Measurements from ENCODE around the gene NIPSNAP3A. TPM values are rescaled to one million over a fixed set of nuclear protein-coding genes. Genes with fewer than 3 reads are reported as not detected.
"Not testable (repeated sequence)": the region's sequence is repeated elsewhere in the genome, so short reads cannot be mapped to it uniquely, and the experiment has no call there.

NIPSNAP3A gene
- 29.9 TPM for total RNA-seq

DNA sequence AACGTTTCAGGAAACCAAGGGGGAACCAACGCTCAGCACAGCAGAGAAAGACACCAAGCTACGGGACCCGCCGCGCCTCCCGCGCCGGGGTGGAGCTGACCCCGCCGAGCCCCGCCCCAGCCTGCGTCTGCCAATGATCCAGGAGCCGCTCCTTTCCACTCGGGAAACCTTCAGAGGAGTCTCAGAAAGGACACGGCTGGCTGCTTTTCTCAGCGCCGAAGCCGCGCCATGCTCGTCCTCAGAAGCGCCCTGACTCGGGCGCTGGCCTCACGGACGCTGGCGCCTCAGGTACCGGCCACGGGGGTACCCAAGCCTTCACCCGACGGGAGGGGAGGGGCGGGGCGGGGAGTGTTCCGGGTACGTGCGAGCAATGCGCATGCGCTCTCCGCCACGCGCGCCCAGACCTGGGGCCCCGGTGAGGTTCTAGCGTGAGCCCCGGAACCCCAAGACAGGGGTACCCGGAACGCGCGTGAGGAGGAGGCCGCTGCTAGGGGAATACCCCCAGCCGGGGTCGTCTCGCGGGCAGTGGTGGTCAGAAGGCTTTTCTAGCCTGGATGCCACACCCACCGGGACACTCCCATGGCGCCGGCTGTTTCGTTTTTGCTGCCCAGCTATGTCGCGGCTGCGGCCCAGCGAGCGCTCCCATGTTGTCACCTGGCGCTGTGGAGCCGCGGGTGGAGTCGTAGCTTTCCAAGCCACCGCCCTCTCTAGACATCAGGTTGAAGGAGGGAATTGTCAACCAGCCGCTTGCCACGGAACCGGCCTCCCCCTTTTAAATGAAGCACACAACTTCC, at the start of gene NIPSNAP3A:
Gene NIPSNAP3A (plus strand): TSS at position 119 of the 794 bp plus-strand sequence. CDS start 110 bp downstream, at position 229.
- peak; percentile 91 for DNase-seq (ENCODE audit: low spot score)

- no peak for DNase-seq (ENCODE audit: low spot score)
Measured at GRCh38 chr9:104700306-104700705, 47.2 kb upstream of the NIPSNAP3A start.

DNA sequence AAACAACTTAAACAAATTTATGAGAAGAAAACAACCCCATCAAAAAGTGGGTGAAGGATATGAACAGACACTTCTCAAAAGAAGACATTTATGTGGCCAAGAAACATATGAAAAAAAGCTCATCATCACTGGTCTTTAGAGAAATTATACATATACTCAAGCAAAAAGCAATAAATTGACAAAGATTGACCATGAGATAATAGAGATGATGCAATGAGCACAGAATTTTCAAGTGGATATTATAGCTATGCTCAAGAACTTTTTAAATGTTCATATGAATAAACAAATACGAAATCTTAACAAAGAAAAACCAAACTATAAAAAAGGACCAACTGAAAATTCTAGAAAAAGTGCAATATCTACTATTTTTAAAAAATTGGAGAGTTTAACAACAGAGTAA, 38.7 kb upstream of the NIPSNAP3A start:
- DNase-seq (ENCODE audit: low spot score) = not testable (repeated sequence)

DNA sequence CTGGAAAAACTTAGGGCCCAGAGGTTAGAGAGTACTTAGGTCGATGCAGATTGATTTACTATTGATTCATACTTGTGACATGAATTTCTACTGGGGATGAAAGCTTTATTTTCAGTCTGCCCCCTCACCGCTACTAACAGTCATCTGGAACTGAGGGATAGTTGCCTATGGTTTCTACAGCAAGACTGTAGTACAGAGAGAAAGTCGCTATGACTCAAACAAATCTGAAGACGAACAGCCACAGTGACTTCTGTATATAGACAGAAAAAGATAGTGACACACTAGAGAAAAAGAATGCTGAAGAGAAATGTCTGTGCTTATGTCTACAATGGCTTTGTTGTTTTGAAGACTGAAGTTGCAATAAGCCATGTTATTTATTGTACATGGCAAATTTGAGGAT, 35.9 kb upstream of the NIPSNAP3A start:
- no peak for DNase-seq (ENCODE audit: low spot score)

DNA sequence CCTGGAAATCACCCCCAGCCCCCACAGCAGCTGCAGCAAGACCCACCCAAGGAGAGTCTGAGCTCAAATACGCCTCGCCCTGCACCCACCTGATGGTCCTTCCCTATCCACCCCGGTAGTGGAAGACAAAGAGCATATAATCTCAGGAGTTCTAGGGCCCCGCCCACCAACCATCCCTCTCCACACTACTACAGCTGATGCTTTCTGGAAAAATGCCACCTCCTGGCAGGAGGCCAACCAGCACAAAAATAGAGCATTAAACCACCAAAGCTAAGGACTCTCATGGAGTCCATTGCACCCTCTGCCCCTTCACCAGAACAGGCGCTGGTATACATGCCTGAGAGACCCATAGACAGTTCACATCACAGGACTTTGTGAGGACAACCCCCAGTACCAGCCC, 22.5 kb upstream of the NIPSNAP3A start:
- DNase-seq (ENCODE audit: low spot score) = no peak

GRCh38 chr9:104738452-104738851, 9.0 kb upstream of the NIPSNAP3A start:
- no peak for DNase-seq (ENCODE audit: low spot score)

- no peak for DNase-seq (ENCODE audit: low spot score)
Measured at GRCh38 chr9:104740621-104741020, 6.9 kb upstream of the NIPSNAP3A start.

- DNase-seq (ENCODE audit: low spot score) = no peak
Measured at GRCh38 chr9:104743376-104743985, 4.0 kb upstream of the NIPSNAP3A start.

DNA sequence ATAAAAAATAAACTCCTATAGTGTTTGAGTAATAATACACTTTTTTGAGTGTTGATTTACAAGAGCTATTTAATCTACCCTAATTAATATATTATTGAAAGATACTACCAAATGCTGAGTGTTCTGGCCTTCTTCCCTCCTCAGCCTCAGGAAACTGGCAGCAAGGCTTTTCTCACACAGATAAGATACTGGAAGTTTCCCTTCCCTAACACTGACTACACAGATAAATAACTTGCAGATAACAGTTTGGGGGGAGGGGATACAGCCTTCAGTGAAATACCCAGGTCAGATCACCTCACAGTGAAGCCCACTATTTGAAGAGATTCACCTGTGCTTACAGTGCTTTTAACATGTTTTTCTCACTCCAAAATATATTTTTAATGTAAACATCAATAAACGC, 1.6 kb upstream of the NIPSNAP3A start:
- no peak for DNase-seq (ENCODE audit: low spot score)

DNA sequence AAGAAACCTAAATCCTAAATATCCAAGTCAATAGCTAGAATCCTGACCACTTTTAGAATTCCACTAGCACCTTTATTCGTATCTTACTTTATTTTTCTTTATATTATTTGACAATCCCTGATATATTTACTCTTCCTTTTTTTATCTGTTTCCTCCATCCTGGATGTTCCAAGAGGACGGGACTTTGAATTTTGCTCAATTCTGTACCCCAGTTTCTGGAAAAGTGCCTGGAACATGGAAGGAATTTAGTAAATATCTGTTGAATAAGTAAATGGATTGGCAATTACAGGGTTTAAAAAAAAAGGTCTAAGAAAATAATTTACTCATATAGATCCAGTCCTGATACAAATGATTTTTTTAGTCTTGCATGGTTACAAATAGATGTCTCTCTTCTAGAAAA, 1.2 kb upstream of the NIPSNAP3A start:
- no peak for DNase-seq (ENCODE audit: low spot score)

DNA sequence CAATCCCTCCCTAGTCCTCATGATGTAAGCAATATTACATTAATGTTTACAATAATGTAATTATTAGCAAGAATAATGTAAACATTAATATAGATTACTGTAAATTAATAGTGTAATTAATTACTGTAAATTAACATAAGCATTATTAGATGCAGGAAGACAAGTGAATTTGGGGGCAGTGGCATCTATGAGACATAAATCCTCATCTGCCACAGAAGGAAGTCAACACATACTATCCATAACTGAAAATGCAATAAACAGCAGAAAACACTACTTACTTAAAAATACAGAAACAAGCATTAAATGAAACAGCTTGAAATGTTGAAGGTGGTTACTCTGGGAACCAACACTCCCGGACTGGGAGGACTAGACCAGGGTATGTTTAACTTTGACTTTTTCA, 685 bp upstream of the NIPSNAP3A start:
- DNase-seq (ENCODE audit: low spot score) = no peak

- DNase-seq (ENCODE audit: low spot score) = no peak
Measured at GRCh38 chr9:104747245-104747564, 278 bp upstream of the NIPSNAP3A start.

DNA sequence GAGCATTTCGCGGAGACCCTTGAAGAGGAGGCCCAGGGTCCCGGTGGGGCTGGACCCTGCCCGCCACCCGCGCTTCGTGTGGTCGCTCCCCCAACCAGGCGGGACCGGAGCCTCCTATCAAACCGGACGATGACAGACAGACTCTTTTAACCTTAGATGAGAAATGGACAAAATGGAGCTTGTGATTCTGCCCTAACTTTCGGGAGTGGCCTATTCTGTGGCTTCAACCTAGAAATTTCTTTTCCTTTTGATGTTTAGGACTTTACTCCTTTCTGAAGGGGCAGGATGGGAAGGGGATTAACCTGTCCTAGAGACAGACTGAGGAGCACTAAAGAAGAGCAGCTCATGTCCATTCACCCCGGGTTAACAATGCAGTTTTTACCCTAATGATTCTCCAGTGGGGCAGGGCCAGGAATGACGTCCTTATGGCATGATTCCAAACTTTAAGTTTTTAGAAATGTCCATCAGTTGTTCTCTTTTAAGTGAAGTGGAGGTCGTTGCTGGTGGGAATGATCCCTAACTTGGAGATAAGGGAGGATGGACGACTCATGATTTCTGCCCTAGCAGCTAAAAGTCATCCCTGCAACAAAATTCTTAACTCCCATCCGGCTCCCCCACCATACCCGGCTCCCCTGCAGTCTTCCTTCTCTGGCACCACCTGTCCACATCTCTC, 1.0 kb downstream of the NIPSNAP3A start:
- DNase-seq (ENCODE audit: low spot score) = no peak

GRCh38 chr9:104750185-104750767, 2.8 kb downstream of the NIPSNAP3A start:
- DNase-seq (ENCODE audit: low spot score) = no peak

DNA sequence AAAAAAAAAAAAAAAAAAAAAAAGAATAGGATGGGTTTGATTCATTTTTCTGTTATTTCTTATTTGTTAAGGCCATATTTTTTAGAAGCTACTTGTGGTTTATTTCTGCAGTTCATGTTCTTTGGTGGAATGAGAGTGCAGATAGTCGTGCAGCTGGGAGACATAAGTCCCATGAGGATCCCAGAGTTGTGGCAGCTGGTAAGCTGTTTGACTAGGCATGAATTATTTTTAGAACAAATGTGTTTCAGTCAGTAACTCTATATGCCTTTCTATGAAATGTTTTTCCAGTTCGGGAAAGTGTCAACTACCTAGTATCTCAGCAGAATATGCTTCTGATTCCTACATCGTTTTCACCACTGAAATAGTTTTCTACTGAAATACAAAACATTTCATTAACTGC, 11.5 kb downstream of the NIPSNAP3A start:
- no peak for DNase-seq (ENCODE audit: low spot score)

DNA sequence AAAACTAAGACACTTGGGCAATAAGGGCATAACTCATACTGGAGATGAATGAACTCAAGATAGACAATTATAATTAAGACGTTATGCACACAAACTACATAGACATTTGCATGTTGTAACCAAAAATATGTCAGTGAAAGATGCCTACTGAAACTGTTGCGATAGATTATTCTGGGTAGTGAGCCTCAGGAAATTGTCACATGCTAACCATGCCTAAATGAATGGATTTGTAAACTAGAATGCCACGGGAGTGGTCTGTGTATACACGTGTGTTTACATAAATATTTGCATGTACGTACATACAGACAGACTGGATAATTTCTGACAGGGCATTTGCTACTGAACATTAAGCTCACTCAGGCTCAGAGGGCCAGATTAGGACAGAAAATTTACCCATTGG, 17.7 kb downstream of the NIPSNAP3A start:
- DNase-seq (ENCODE audit: low spot score) = no peak

DNA sequence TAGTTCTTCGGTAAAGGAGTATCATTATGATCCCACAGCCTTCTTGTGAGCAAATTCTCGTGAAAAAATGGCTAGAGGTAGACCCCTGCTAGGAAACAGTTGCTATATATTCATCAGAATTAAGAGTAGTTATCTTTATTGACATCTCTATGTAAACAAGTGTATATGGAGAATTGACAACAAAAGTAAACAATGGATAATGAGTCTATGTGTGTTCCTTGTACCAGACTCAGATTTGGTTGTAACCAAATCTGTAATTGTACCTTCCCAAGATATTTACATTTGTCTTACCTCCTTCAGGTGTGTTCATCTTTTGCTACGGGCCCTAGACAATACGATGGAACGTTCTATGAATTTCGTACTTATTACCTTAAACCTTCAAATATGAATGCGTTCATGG, 18.5 kb downstream of the NIPSNAP3A start:
- no peak for DNase-seq (ENCODE audit: low spot score)

DNA sequence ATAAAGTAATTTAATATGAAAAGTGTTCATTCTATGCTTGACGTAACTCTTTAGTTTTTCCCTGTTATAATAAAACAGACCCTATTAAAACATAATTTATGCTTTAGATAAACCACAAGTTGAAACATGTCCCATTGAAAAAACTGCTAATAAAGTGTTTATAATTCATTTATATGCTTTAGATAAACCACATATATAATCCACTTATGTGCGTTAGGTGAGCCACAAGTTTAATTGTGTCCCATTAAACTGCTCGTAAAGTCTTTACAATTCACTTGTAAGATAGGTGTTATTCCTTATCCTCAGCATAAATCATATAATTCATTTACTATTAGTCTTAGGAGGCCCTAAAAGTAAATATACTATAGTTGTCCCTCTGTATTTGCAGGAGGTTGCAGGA, 20.0 kb downstream of the NIPSNAP3A start:
- DNase-seq (ENCODE audit: low spot score) = no peak

- DNase-seq (ENCODE audit: low spot score) = not testable (repeated sequence)
Measured at GRCh38 chr9:104769029-104769428, 21.5 kb downstream of the NIPSNAP3A start.

DNA sequence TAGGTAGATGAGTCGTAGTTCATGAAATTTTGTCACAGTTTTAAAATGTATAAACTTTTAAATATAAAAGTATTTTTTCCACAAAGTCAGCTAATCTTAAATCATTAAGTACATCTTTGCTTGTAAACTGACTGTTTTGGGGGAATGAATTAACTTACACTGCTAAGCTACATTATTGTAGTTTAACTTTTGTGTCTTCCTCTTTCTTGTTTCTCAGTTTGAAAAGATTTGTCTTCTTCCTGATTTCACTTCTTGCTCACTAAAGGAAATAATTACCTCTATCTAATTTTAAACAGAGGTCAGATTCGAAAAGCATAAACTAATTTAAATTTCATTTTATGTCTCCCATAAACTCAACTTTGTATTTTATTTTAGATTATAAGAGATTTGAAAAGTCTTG, 22.2 kb downstream of the NIPSNAP3A start:
- no peak for DNase-seq (ENCODE audit: low spot score)

DNA sequence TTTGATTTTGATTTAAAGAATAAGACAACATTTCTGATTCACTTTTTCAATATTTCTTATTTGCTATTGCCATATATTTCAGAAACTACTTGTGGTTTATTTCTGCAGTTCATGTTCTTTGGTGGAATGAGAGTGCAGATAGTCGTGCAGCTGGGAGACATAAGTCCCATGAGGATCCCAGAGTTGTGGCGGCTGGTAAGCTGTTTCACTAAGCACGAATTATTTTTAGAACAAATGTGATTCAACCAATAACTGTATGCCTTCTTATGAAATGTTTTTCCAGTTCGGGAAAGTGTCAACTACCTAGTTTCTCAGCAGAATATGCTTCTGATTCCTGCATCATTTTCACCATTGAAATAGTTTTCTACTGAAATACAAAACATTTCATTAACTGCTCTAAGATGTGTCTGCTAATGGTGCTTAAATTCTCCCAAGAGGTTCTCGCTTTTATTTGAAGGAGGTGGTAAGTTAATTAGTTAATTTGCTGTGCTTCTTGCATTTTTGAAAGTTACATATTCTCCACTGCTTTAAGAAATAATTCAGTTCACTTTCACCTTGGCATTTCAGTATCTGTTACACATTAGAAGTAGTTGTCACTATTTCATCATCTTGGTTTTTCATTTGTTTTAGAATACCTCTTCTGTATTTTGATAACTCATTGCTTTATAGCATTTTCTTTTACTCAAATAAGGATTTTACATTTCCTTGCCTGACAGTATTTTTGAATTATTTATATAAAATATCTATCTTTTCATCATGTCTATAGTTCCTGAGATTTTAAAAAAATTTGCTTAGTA, 25.4 kb downstream of the NIPSNAP3A start:
- no peak for DNase-seq (ENCODE audit: low spot score)

- no peak for DNase-seq (ENCODE audit: low spot score)
Measured at GRCh38 chr9:104774132-104774531, 26.6 kb downstream of the NIPSNAP3A start.
